ENCODE measurements around the gene F7.

Gene F7

DNA sequence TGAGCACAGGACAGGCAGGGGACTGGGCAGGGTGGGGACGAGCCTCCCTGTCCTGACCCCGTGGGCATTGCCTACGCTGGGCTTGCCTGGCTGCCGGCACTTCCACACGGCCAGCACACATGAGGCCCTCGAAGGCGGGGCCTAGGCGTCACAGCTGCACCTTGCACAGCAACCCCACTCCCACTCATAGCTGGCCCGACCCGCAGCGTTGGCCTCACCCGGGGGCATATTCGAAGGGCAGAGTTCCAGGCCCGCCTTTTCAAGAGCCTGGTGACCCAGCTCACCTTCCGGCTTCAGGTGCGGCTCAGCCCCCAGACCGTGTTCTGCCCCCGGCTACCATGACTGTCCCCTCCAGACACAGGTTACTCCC is 36.0 kb downstream of the F7 start:
- no peak for DNase-seq

DNA sequence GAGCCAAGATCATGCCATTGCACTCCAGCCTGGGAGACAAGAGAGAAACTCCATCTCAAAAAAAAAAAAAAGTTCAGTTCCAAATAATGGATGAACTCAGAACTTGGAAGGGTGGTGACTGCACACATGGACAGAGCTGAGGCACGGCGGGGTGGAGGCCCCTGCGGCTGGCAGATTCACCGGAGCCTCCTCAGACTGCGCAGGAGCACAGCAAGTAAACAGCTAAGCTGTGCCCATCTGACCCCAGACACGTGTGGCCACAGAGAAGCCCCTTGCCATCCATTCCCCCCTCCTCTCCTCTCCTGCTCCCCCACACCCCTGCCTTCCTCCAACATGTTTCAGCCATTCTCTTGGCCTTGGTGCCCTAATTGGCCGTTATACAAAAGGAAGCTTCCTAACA is 37.3 kb downstream of the F7 start:
- no peak for DNase-seq

DNA sequence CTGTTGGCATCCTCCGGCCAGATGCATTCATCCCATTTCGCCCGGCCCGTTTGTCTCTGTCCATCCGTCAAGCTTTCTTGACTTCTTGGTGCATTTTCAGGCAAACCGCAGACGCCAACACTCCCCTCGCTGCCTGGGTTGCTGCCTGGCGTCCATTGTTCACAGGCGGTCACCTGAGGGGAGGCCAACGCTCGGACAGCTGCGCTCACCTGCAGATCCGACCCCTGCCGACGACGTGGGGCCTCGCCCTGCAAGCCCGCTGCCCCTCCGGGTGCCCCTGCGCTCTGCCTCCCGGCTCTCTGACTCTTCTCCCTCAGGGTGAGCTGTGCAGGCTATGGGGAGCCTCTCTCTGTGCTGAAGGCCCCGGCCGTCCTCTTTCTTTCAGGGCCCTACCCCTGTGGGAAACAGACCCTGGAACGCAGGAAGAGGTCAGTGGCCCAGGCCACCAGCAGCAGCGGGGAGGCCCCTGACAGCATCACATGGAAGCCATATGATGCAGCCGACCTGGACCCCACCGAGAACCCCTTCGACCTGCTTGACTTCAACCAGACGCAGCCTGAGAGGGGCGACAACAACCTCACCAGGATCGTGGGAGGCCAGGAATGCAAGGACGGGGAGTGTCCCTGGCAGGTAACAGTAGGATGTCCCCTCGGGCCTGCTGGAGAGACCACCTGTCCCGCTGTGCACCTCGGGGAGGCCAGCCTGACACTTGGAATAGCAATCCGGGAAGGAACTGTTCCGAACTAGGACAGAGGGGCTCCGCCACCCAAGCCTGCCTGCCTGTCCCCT is 38.1 kb downstream of the F7 start:
- no peak for DNase-seq

DNA sequence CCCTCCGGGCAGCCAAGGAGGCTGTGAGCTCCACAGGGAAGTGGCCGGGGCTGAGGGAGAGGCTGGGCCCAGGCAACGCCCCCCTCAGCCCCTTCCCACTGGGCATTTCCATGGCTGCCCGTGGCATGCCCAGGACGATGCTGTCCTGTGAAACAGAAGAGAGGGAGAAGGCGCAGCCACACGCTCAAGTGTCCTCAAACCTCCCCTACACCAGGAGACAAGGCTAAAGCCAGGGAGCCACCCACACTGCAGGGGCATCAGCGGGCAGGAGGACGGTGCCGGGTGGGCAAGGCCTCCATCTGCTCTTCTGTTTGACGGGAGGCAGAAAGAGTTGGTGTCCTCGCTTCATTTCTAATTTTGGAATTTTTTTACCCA is 38.7 kb downstream of the F7 start:
- DNase-seq = peak; percentile 43

DNA sequence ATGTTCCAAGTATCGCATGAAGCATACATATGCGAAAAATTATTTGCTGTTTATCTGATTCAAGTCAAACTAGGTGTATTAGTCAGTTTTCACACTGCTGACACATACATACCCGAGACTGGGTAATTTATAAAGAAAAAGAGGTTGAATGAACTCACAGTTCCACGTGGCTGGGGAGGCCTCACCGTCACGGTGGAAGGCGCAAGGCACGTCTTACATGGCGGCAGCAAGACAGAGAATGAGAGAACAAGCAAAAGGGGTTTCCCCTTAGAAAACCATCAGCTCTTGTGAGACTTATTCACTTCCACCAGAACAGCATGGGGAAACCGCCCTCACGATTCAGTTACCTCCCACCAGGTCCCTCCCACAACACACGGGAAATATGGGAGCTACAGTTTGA is 39.9 kb downstream of the F7 start:
- peak; percentile 71 for DNase-seq

DNA sequence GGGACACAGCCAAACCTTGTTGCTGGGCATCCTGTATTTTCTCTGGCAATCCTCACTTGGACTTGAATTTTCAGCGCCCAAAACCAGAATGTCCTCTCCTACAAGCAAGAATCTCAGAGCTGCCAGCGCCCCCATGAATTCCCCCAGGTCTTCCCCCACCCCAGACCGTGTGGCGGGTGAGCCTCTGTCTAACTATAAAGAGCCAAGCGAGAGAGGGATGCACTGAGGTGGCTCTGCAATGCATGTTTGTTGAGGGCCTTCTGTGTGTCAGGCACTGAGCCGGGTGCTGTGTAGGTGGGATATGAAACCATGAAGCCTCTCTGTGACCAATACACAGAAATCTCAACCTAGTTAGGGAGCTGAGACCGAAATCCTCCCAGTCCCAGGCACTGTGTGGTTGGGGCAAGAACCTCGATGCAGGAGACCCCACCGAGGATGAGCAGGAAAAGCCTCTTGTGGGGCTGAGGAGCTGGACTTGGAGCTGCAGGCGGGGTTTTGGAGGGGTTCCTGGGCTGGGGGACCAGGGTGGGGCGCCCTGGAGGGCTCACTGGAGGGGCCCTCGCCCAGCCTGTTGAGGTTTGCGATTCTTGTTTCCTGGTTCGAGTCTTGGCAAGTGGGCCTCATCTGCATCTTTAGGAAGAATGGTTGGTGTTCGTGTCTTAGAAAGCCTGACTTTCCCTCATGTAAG is 40.5 kb downstream of the F7 start:
- peak; percentile 47 for DNase-seq

DNA sequence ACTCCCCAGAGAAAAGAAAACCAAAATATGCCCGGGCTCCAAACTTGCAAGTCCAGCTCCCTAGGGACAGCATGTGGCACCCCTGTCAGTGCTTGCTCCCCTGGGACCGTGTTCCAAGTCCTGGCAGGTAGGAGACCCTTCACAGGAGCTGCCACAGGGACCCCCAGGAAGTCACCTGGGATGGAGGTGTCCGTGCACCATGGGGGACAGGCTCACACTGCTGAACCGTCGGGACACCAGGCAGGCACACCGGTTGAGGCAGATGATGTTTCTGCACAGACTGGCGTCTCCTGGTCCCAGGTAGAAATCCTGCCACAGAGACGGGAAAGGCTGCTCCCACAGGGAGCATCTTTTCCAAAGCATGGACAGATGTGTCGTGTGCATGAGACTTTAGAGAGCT is 41.2 kb downstream of the F7 start:
- peak; percentile 42 for DNase-seq

DNA sequence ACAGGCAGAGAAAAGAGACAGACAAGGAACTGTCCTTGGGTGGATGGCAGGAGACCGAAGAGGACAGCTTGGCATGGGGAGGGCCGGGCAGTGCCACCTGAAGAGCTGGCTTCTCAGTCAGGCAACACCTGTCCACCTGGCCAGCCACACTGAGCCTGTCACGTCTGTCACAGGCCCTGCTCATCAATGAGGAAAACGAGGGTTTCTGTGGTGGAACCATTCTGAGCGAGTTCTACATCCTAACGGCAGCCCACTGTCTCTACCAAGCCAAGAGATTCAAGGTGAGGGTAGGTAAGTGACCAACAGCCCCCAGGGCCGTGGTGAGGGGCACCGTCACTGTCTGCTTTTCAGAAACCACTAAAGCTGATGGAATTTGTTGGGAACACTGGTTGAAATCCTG is 41.6 kb downstream of the F7 start:
- peak; percentile 33 for DNase-seq

DNA sequence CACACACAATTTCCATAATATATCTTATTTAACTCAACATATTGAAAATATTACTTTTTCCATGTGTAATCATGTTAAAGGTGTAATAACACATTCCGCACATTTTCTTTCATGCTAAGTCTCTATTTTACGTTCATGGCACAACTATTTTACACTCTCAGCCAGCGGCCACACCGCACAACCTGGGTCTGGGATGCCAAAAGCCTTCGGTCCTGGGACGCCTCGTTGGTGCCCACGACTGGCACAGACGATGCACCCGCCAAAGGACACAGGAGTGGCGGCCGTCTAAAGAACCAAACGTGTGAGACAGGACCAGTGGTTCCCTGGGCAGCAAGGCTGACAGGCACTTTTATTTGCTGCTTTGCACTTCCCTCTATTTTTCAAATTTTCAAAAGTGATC is 42.8 kb downstream of the F7 start:
- peak; percentile 42 for DNase-seq

DNA sequence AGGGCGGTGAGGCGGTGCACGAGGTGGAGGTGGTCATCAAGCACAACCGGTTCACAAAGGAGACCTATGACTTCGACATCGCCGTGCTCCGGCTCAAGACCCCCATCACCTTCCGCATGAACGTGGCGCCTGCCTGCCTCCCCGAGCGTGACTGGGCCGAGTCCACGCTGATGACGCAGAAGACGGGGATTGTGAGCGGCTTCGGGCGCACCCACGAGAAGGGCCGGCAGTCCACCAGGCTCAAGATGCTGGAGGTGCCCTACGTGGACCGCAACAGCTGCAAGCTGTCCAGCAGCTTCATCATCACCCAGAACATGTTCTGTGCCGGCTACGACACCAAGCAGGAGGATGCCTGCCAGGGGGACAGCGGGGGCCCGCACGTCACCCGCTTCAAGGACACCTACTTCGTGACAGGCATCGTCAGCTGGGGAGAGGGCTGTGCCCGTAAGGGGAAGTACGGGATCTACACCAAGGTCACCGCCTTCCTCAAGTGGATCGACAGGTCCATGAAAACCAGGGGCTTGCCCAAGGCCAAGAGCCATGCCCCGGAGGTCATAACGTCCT is 43.4 kb downstream of the F7 start:
- peak; percentile 39 for DNase-seq

DNA sequence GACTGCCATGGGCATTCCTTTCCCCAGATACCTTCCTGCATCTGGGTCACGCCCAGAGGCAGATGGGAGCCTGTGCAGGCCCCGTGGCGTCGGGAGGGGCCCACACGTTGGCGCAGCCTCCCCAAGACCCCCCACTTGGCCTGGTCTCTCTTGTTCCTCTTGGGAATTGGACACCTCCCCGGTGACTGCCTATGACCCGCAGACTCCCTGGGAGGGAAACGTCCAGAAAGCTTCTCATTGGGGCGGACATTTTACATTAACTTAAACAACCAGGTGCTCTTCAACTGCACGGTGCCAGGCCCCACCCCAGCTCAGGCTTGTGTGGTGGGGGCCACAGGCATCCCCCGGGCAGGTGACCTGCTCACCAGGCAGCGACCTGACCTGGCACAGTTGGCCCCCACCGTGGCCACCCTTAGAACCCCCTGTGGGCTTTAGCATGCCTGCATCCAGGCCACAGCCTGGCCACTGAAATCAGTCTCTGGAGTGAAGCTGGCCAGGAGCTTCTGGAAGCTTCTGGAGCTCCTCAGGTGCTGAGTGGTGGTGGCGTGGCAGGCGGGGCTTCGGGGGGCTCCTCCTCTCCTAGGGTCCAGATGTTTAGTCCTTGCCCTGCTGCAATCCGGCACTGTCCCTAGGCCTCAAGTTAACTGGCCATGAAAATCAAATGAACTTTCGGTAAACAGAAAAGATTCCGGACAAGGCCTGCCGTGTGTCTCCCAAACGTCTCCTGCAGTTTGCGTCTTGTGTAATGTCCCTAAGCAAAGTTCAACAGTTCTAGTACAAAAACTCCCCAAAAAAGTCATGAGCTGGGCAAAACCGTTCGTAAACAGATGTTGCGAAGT is 44.3 kb downstream of the F7 start:
- DNase-seq = peak; percentile 33

DNA sequence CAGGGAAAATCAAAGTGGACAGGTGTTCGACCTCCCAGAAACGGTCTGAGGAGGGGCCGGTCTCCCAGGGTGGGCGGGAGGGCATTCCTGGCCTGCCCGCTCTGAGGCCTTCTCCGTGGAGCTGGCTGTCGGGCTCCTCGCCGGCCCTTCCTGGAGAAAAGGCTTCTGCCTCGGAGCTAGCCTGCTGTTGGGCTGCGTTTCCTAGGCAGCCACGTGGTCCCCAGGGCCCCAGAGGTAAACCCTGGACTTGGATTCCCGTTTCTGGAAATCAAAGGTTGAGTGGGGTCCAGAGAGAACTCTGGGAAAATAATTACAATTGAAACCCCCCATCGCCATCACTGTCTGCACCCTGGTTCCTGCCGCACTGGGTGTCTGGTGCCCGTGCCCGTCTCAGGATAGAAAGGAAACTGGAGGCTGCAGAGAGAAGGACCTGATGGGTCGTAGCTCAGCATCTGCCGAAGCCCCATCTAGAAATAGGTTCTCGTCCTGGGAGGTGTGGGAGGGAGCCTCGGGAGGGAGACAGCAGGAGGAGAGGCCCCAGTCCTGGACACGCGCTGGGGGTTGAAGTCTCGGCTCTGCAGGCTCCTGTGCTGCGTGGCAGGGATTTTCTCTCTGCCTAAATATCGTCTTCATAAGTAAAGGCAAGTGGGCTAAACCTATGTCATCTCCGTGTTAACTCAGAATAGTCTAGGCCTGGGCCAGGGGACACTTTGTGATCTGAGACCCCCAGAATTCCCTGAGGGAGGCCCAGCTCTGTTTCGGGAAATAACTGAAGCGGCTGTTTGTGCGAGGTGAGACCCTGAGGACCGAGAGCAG is 45.2 kb downstream of the F7 start:
- peak; percentile 38 for DNase-seq

DNA sequence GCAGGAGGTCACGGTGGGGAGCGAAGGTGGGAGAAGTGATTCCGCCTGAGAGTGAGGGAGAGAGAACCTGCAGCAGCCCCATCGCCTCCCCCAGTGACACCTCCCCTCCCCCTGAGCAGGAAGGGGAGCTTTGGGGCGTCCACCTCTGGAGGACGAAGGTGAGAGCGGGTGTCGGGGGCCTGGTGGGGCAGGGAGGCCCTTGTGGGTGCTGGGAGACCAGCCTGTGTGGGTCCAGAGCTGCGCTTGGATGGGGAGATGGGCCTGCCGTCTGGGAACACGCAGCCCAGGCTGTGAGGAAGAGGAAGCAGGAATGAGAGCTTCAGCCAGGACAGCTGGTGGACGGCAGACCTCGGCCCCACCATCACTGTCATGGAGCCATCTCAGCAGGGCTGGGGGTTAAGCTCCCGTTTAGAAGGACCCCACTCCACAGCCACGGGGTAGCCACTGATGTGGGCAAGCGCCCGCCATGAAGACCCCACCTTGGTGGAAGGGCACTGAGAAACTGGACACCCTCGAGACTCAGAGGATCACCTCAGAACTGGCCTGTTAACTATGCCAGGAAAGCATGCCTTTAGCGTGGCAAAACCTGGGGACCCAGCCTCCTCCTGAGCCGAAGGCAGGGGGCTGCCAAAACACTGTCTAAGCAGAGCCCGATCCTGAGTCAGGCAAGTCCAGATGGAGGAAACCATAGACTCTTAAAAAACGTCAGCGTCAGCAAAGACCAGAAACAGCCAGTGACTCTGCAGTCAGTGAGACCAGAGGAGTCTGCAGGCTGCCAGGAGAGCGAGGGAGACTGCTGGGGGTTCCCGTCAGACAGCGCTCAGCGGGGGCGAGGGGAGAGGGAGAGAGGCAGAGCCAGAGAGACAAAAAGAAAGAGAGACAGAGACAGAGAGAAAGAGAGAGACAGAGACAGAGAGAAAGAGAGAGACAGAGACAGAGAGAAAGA is 46.4 kb downstream of the F7 start:
- DNase-seq = peak; percentile 53

DNA sequence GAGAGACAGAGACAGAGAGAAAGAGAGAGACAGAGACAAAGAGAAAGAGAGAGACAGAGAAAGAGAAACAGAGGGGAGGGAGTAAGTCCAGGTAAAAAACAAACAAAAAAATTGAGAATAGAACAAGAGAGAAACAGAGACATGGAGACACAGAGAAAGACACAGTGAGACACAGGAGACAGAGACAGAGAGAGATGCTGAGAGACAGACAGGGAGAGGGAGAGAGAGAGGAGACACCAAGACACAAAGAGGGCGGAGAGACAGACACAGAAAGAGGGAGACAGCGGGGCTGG is 47.0 kb downstream of the F7 start:
- DNase-seq = no peak

DNA sequence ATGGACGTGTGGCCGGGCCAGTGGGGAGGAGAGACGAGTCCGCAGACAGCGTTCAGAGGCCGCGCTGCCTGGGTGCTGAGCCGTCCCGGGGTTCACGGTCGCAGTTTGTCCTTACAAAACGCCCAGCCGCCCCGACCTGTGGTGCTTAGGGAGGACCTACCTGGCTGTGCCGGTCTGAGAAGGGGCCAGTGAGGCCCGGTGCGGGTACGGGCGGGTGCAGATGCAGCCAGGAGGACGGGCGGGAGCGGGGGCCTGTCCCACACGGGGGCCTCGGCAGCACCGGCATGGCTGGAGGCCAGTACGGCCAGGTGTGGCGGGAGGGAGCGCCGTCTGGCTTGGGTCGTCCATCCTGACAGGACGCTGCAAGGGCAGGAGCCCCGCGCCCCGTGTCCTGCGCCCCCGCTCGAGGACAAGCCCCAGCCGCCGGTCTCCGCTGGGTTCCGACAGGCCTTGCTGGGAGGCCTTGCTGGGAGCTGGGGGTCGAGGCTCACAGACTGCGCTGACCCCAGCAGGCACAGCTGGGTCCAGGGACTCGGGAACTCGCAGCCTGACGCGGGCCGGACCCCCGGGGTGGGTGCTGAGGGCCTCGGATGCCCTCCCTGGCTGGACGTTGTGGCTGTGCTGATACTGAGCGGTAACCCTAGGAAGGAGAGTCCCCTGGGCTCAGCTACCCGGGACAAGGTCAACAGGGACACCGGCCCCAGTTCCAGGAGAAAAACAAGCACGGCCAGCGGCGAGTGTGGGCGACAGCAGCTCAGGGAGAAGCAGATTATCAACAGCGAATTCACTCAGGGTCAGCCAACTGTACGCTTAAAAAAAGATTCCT is 47.6 kb downstream of the F7 start:
- DNase-seq = peak; percentile 64

DNA sequence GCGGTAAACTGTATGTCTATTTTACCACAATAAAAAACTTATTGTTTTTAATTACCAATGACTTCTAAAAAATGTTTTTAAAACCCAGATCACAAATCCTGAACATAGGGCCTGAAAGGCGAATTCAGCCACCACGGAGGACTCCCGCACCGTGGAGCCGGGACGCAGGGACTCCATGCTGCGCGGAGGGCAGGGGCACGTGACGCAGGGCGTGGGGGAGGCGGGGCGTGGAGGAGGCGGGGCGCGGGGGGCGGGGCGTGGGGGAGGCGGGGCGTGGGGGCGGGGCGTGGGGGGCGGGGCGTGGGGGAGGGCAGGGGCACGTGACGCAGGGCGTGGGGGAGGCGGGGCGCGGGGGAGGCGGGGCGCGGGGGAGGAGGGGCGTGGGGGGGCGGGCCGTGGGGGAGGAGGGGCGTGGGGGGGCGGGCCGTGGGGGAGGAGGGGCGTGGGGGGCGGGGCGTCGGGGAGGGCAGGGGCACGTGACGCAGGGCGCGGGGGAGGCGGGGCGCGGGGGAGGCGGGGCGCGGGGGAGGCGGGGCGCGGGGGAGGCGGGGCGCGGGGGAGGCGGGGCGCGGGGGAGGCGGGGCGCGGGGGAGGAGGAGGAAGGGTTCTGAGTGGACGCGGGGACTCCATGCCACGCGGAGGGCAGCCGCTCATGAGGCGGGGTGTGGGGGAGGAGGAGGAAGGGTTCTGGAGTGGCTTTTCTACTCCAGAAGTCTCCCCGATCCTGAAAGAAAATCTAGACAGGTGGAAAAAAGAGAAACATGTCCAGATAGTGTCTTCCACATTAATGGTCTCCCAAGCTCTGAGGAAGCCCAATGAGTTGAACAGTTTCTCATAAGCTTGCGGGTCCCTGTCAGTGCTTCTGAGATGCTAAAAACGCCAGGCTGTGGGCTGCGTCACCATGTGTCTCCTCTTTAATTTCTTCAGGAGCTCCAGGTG is 48.5 kb downstream of the F7 start:
- DNase-seq = peak; percentile 80

DNA sequence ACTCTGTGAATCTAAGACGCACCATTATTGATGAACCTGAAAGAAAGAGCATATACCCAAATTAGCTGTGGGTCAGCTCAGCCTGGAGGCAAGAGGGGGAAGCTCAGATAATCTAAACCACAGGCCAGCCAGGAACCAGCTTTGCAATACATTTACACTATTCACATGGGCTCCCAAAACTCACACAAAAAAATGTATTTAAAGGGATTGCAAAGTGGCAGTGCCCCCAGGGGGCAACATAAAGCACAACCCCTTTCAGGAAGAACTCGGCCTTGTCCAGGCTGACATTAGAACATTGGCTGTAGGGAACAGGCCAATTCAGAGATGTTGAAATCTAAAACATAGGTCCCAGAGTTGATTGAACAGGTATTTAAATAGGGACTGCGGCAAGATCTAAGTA is 49.6 kb downstream of the F7 start:
- DNase-seq = peak; percentile 23

DNA sequence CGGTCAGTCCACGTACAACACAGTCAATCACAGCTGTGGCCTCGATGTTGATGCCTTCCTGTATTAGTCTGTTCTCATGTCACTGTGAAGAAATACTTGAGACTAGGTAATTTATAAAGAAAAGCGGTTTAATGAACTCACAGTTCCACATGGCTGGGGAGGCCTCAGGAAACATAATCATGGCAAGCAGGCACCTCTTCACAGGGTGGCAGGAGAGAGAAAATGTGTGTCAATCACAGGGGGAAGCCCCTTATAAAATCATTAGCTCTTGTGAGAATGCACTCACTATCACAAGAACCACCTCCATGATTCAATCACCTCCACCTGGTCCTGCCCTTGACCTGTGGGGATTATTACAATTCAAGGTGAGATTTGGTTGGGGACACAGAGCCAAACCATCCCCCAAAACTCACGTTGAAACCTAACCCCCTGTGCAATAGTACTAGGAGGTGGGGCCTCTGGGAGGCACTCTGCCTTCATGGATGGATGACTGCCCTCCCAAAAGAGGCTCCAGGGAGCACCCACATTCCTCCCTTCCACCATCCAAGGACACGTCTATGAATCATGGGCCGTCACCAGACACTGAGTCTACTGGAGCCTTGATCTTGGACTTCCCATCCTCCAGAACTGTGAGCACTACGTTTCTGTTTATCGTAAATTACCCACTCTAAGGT is 50.5 kb downstream of the F7 start:
- DNase-seq = peak; percentile 39
